HepG2 (cell line): ENCODE data around the gene DLG1. TPM values are rescaled to one million over a fixed set of nuclear protein-coding genes. Genes with fewer than 3 reads are reported as not detected.

ENCODE experiments used
- ATAC-seq: fragments of 200-7000 bp; cut with Tn5 transposase; 3 replicates; pipeline ENCODE4 v1.9.1; 2020; ENCODE audit warnings: mild to moderate bottlenecking, moderate library complexity
- BruUV-seq: library from RNA; stranded (reverse); fragments of 400-500 nt; replicated peaks from 2 replicates; lab custom pipeline; 2021; lab: Mats Ljungman, UMichigan
- CTCF ChIA-PET: fragments of 300-600 bp; formaldehyde crosslinking; extraction: SDS; loops from one replicate; lab custom pipeline; 2021; ENCODE audit warnings: low total read pairs, inconsistent platforms, low intra/inter-chr PET ratio; lab: Yijun Ruan, JAX
- POLR2A ChIA-PET: fragments of 350-600 bp; sonication (Branson Sonifier 250); formaldehyde crosslinking; loops from one replicate; lab custom pipeline; 2020; ENCODE audit warnings: antibody characterized with exemption, inconsistent platforms; lab: Yijun Ruan, JAX
- DNase-seq: peaks from one replicate; pipeline ENCODE4 v3.0.0-alpha.2; 2015; ENCODE audit warnings: low spot score
- FAIRE-seq: peaks from 3 replicates; lab custom pipeline; 2011; peaks lifted over from hg19 to GRCh38; lab: Jason Lieb, UNC
- H2AFZ ChIP-seq: one replicate; pipeline ENCODE4 v1.6.1; 2011; ENCODE audit warnings: low read length, inconsistent platforms
- H3K27ac ChIP-seq: fragments of 300-600 bp; 3 replicates; pipeline ENCODE4 v1.8.0; 2011; ENCODE audit warnings: mixed run types, mild to moderate bottlenecking, mixed read lengths, low read length, inconsistent platforms; ENCODE audit not compliant: insufficient read depth; ENCODE audit errors: extremely low read length
- H3K27me3 ChIP-seq, 2 experiments: fragments of 200-600 bp in 1 of 2; 2 replicates in 1 of 2; 3 replicates in 1 of 2; pipeline versions ENCODE4 v1.6.0 to v1.8.0; 2011; ENCODE audit warnings: low read length in 2 of 2, mild to moderate bottlenecking in 2 of 2, moderate library complexity in 2 of 2, inconsistent platforms in 1 of 2; ENCODE audit not compliant: insufficient read depth in 2 of 2, control insufficient read depth in 1 of 2
- H3K36me3 ChIP-seq, 2 experiments: fragments of 200-600 bp in 1 of 2; replicated peaks in 1 of 2; 2 replicates in 1 of 2; 3 replicates in 1 of 2; pipeline versions ENCODE4 v1.5.1 to v1.8.0; 2011; ENCODE audit warnings: low read length in 2 of 2, inconsistent platforms in 1 of 2; ENCODE audit not compliant: insufficient read depth in 2 of 2, control insufficient read depth in 1 of 2
- H3K4me1 ChIP-seq: 2 replicates; pipeline ENCODE4 v1.5.1; 2012; ENCODE audit warnings: low read length, inconsistent platforms; ENCODE audit not compliant: insufficient read depth
- H3K4me2 ChIP-seq: 2 replicates; pipeline ENCODE4 v1.6.0; 2011; ENCODE audit warnings: low read depth, low read length, inconsistent platforms
- H3K4me3 ChIP-seq, 3 experiments: fragments of 200-600 bp in 1 of 3; sonication (generic), shearing (Covaris generic) in 1 of 3; replicated peaks in 1 of 3; 2 replicates each; pipeline ENCODE4 v1.5.1; 2011 to 2016; ENCODE audit warnings: low read length in 3 of 3, inconsistent platforms in 2 of 3, low read depth in 2 of 3, mild to moderate bottlenecking in 2 of 3, control low read depth in 1 of 3, mixed read lengths in 1 of 3; ENCODE audit not compliant: insufficient read depth in 1 of 3
- H3K79me2 ChIP-seq: one replicate; pipeline ENCODE4 v1.6.1; 2011; ENCODE audit warnings: low read length, inconsistent platforms; ENCODE audit not compliant: insufficient read depth
- H3K9ac ChIP-seq: 2 replicates; pipeline ENCODE4 v1.6.0; 2011; ENCODE audit warnings: mild to moderate bottlenecking, low read depth, low read length, inconsistent platforms; ENCODE audit not compliant: insufficient read depth
- H3K9me3 ChIP-seq: 2 replicates; pipeline ENCODE4 v1.5.1; 2012; ENCODE audit warnings: mild to moderate bottlenecking, low read length
- H4K20me1 ChIP-seq: 2 replicates; pipeline ENCODE4 v1.6.0; 2011; ENCODE audit warnings: inconsistent platforms, mild to moderate bottlenecking, low read length, moderate library complexity; ENCODE audit not compliant: insufficient read depth
- CAMTA2 ChIP-seq: sonication (generic); formaldehyde crosslinking; IDR thresholded peaks from 2 replicates; pipeline ENCODE4 v1.4.0; 2020; ENCODE audit warnings: mild to moderate bottlenecking, missing genetic modification reagents, borderline replicate concordance
- EHMT2 ChIP-seq: fragments of 200-600 bp; sonication (generic); IDR thresholded peaks from 2 replicates; pipeline ENCODE4 v1.7.0; 2017; ENCODE audit warnings: antibody characterized with exemption, low read depth, low read length, borderline replicate concordance
- GATAD1 ChIP-seq: IDR thresholded peaks from 2 replicates; pipeline ENCODE4 v1.6.1; 2016; ENCODE audit warnings: missing genetic modification reagents, missing compliant biosample characterization
- HNF4A ChIP-seq: sonication (generic); formaldehyde crosslinking; IDR thresholded peaks from 2 replicates; pipeline ENCODE4 v1.4.0; 2020; ENCODE audit warnings: missing genetic modification reagents
- MAX ChIP-seq: IDR thresholded peaks from 2 replicates; pipeline ENCODE4 v1.6.1; 2012; ENCODE audit warnings: inconsistent platforms
- PHF21A ChIP-seq: sonication (generic); formaldehyde crosslinking; IDR thresholded peaks from 2 replicates; pipeline ENCODE4 v1.5.0; 2020; ENCODE audit warnings: mild to moderate bottlenecking, missing genetic modification reagents
- RARA ChIP-seq: IDR thresholded peaks from 2 replicates; pipeline ENCODE4 v1.6.1; 2016; ENCODE audit warnings: missing genetic modification reagents, missing compliant biosample characterization
- RBAK ChIP-seq: sonication (generic); formaldehyde crosslinking; IDR thresholded peaks from 2 replicates; pipeline ENCODE4 v1.5.1; 2020; ENCODE audit warnings: mild to moderate bottlenecking, missing genetic modification reagents
- RBM22 ChIP-seq: fragments of 200-400 bp; formaldehyde crosslinking; optimal IDR thresholded peaks from 2 replicates; pipeline ENCODE3; 2017; ENCODE audit warnings: mild to moderate bottlenecking, low read length, moderate library complexity
- REPIN1 ChIP-seq: sonication (generic); formaldehyde crosslinking; IDR thresholded peaks from 2 replicates; pipeline ENCODE4 v1.8.0; 2022; ENCODE audit warnings: missing genetic modification reagents, low read depth, mild to moderate bottlenecking, borderline replicate concordance
- RFX1 ChIP-seq: fragments of 450-650 bp; IDR thresholded peaks from 2 replicates; pipeline ENCODE4 v1.6.1; 2017
- SIN3A ChIP-seq: IDR thresholded peaks from 2 replicates; pipeline ENCODE4 v1.6.1; 2011; ENCODE audit warnings: low read depth, mild to moderate bottlenecking, control low read depth, low read length, borderline replicate concordance
- TEAD2 ChIP-seq: sonication (generic); formaldehyde crosslinking; IDR thresholded peaks from 2 replicates; pipeline ENCODE4 v1.9.0; 2021; ENCODE audit warnings: missing genetic modification reagents
- THRA ChIP-seq: sonication (generic); formaldehyde crosslinking; IDR thresholded peaks from 2 replicates; pipeline ENCODE4 v1.4.0; 2020; ENCODE audit warnings: missing genetic modification reagents, borderline replicate concordance
- ZFP82 ChIP-seq: sonication (generic); formaldehyde crosslinking; IDR thresholded peaks from 2 replicates; pipeline ENCODE4 v1.5.1; 2020; ENCODE audit warnings: mild to moderate bottlenecking, missing genetic modification reagents, borderline replicate concordance
- ZNF749 ChIP-seq: sonication (generic); formaldehyde crosslinking; IDR thresholded peaks from 2 replicates; pipeline ENCODE4 v1.8.0; 2022; ENCODE audit warnings: mild to moderate bottlenecking, missing genetic modification reagents, moderate library complexity, borderline replicate concordance
- ZNF883 ChIP-seq: sonication (generic); formaldehyde crosslinking; IDR thresholded peaks from 2 replicates; pipeline ENCODE4 v1.5.1; 2020; ENCODE audit warnings: mild to moderate bottlenecking, missing genetic modification reagents; ENCODE audit errors: not compliant biosample characterization
- WGBS: methylation state at CpG from one replicate; pipeline ENCODE4 v1.1.6; 2017; ENCODE audit warnings: low lambda C conversion rate; 5-methylcytosine and 5-hydroxymethylcytosine counted together
- in situ Hi-C: cut with HindIII; loops from 2 replicates; pipeline ENCODE4 v1.10.0; 2017; ENCODE audit warnings: low pct_unique_long_range_greater_than_20kb; ENCODE audit not compliant: extremely low pct_ligation_motif_present
- intact Hi-C: fragments of 100-400 bp; cut with micrococcal nuclease; formaldehyde crosslinking; loops from one replicate; pipeline ENCODE4 v1.10.0; 2022; ENCODE audit not compliant: unreplicated experiment
- polyA plus RNA-seq, 8 experiments: library from polyadenylated mRNA; depleted of rRNA in 3 of 8; stranded (reverse) in 7 of 8; unstranded in 1 of 8; fragments of >200 nt; fragmentation: Illumina TruSeq in 4 of 8; extraction: Trizol in 4 of 8; gene quantifications; 2 replicates each; pipeline versions ENCODE4 v1.2.1 to v1.2.3, GENCODE V29; 2011 to 2016; ENCODE audit warnings: low read depth in 4 of 8, missing spikeins in 1 of 8, mixed read lengths in 1 of 8; ENCODE audit not compliant: insufficient read depth in 1 of 8
- total RNA-seq, 5 experiments: library from RNA; depleted of rRNA; stranded (reverse); fragments of >200 nt; fragmentation: Illumina TruSeq; extraction: Trizol; gene quantifications; 2 replicates each; pipeline ENCODE4 v1.2.3, GENCODE V29; 2016; ENCODE audit warnings: low read depth in 1 of 5
- TF ChIP-seq, protein P1 (sequence below): sonication (generic); formaldehyde crosslinking; IDR thresholded peaks from 2 replicates; pipeline ENCODE4 v1.5.0; 2020; ENCODE audit warnings: missing genetic modification reagents, mild to moderate bottlenecking, borderline replicate concordance

DLG1 gene
- total and polyA plus RNA-seq, 2 of the 13 experiments (the other 11 are each of a cell fraction or from before 2014, with no cell fraction given), result 30.5 to 104 TPM

GRCh38 chr3:197298945-197299854, 788 bp upstream of the DLG1 start:
- Histone ChIP-seq H3K9me3 (no peaks in the 10 kb centered on the region), H2AFZ (peak overlapping the region; percentile 93), H3K79me2 (peaks cover 31% of the 10 kb centered on the region), H3K27me3 (no peaks in the 10 kb centered on the region; a peak in 1 of 5 replicates), H3K36me3 (peaks cover 0 to 1% of the 10 kb centered on the region in 2 experiments; a peak in 1 of 5 replicates), H3K9ac (peak overlapping the region; percentile 93), H3K4me2 (peak overlapping the region; percentile 77), H3K4me3 (peak overlapping the region; percentile 91 to 95 (median 94)), H3K4me1 (peaks cover 46% of the 10 kb centered on the region), H3K27ac (peak overlapping the region; percentile 98), H4K20me1 (peaks cover 20% of the 10 kb centered on the region)
- DNase-seq (peak; percentile 49), FAIRE-seq (peak; percentile 87), ATAC-seq (peak; percentile 62)
- WGBS, result under 1% methylated on average over 35 of the region's 42 CpGs
- BruUV-seq, result TSS peak; percentile 88
- POLR2A ChIA-PET, result interaction anchor here (0.9 to 2.5 kb wide), 7 partner anchors 17 to 169 kb away, joined by 3 to 27 read pairs (median 7); no protein-coding TSS in a partner anchor
- CTCF ChIA-PET, result no interaction called here
- intact Hi-C loops (loop anchor here (2.0 to 5.0 kb wide), 4 partner anchors 42 to 203 kb away; no protein-coding TSS in a partner anchor), in situ Hi-C loops (loop anchor here (5.0 to 10.0 kb wide), 2 partner anchors 63 to 206 kb away; no protein-coding TSS in a partner anchor)
- TF ChIP-seq EHMT2, result no peak
- TF ChIP-seq TEAD2 (CRISPR knock-in tag), result no peak
- TF ChIP-seq ZNF883 (CRISPR knock-in tag), result no peak
- TF ChIP-seq, protein P1, sequence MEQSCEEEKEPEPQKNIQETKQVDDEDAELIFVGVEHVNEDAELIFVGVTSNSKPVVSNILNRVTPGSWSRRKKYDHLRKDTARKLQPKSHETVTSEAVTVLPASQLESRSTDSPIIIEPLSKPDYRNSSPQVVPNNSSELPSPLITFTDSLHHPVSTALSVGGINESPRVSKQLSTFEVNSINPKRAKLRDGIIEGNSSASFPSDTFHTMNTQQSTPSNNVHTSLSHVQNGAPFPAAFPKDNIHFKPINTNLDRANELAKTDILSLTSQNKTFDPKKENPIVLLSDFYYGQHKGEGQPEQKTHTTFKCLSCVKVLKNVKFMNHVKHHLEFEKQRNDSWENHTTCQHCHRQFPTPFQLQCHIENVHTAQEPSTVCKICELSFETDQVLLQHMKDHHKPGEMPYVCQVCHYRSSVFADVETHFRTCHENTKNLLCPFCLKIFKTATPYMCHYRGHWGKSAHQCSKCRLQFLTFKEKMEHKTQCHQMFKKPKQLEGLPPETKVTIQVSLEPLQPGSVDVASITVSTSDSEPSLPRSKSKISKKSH (CRISPR knock-in tag), result no peak
- TF ChIP-seq CAMTA2, result no peak
- TF ChIP-seq RFX1, result peak; percentile 55; the same call in 1 of the 2 replicates
- peak; percentile 42; the same call in 1 of the 2 replicates for TF ChIP-seq GATAD1 (CRISPR knock-in tag)
- TF ChIP-seq PHF21A (CRISPR knock-in tag), result peak; percentile 29; the same call in 1 of the 2 replicates
- no peak for TF ChIP-seq RBM22
- peak; percentile 42; the same call in 1 of the 2 replicates for TF ChIP-seq REPIN1 (CRISPR knock-in tag)
- peak; percentile 8; the same call in 1 of the 2 replicates for TF ChIP-seq RARA (CRISPR knock-in tag)
- TF ChIP-seq ZNF749, result peak; percentile 56; the same call in 1 of the 2 replicates
- TF ChIP-seq ZFP82 (CRISPR knock-in tag), result 0 out of 2 replicates have a peak, but pooled peaks have one; percentile 1
- TF ChIP-seq THRA, result 0 out of 2 replicates have a peak, but pooled peaks have one; percentile 28
- TF ChIP-seq MAX, result 0 out of 2 replicates have a peak, but pooled peaks have one; percentile 5
- TF ChIP-seq SIN3A, result peak; percentile 62; the same call in 1 of the 2 replicates
- peak; percentile 10; the same call in 1 of the 2 replicates for TF ChIP-seq HNF4A (CRISPR knock-in tag)
- TF ChIP-seq RBAK (CRISPR knock-in tag), result no peak
